ENCODE measurements around the gene CDYL.

GRCh38 chr6:4973982-4974745, 198.0 kb downstream of the CDYL start:
- no peak for TF ChIP-seq GATA2 (IDR thresholded peaks at IDR 0.05; ENCODE audit: low read depth, low read length)
- TF ChIP-seq GATA3 (IDR thresholded peaks at IDR 0.05; ENCODE audit: low read depth, low read length) = no peak
